Measurements from ENCODE around the gene RNF168.

The RNF168 gene

DNA sequence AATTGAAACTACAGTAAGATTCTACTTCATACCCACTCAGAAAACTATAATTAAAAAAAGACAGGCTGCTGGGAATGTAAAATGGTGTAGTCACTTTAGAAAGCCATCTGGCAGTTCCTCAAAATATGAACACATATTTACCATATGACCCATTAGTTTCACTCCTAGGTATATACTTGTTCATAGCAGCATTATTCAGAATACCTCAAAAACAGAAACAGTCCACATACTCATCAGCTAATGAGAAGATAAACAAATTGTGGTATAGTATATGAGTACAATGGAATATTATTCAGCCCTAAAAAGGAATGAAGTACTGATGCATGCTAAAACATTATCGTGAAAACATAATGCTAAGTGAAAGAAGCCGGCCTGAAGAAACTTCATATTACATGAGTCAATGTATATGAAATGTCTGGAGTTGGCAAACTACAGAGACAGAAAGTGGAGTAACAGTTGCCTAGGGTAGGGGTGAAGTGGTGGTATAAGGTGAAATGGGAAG, 41.0 kb upstream of the RNF168 start:
- H3K4me3 ChIP-seq (ENCODE audit: low read depth, low read length) = no peak overlapping the region
- DNase-seq = no peak
- TF ChIP-seq, protein P1, sequence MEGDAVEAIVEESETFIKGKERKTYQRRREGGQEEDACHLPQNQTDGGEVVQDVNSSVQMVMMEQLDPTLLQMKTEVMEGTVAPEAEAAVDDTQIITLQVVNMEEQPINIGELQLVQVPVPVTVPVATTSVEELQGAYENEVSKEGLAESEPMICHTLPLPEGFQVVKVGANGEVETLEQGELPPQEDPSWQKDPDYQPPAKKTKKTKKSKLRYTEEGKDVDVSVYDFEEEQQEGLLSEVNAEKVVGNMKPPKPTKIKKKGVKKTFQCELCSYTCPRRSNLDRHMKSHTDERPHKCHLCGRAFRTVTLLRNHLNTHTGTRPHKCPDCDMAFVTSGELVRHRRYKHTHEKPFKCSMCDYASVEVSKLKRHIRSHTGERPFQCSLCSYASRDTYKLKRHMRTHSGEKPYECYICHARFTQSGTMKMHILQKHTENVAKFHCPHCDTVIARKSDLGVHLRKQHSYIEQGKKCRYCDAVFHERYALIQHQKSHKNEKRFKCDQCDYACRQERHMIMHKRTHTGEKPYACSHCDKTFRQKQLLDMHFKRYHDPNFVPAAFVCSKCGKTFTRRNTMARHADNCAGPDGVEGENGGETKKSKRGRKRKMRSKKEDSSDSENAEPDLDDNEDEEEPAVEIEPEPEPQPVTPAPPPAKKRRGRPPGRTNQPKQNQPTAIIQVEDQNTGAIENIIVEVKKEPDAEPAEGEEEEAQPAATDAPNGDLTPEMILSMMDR (IDR thresholded peaks at IDR 0.05; ENCODE audit: low read depth, low read length) = no peak
- no peaks in the 10 kb centered on the region for H3K27me3 ChIP-seq (ENCODE audit: insufficient read depth, low read depth, severe bottlenecking)
- peaks cover 2% of the 10 kb centered on the region for H3K9me3 ChIP-seq (ENCODE audit: severe bottlenecking)
- H3K27ac ChIP-seq = no peak overlapping the region
- H3K36me3 ChIP-seq = no peaks in the 10 kb centered on the region

DNA sequence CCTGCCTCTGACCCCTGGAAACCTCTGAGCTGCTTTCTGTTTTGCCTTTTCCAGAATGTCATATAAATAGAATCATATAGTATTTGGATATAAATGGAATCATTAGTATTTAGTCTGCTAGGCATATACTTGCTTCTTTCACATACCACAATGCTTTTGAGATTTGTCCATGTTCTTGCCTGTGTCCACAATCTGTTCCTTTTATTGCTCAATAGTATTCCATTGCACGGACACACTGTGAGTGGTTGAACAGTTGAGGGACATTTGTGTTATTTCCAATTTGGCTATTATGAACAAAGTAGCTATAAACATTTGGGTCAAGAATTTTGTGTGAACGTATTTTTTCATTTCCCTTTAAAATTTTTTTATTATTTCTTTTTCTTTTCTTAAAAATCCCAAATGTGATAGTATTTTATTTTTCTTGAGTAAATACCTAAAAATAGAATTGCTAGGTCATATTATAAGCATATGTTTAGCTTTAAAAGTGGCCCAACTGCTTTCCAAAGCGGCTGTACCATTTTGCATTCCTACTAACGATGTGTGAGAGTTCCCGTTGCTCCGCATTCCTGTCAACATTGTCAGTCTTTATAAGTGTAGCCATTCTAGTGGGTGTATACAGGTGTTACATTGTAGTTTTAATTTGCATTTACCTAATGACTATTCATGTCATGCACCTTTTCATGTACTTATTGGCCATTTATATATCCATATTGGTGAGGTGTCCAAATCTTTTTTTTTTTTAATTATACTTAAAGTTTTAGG, 38.3 kb upstream of the RNF168 start:
- TF ChIP-seq, protein P1 (IDR thresholded peaks at IDR 0.05; ENCODE audit: low read depth, low read length) = no peak

DNA sequence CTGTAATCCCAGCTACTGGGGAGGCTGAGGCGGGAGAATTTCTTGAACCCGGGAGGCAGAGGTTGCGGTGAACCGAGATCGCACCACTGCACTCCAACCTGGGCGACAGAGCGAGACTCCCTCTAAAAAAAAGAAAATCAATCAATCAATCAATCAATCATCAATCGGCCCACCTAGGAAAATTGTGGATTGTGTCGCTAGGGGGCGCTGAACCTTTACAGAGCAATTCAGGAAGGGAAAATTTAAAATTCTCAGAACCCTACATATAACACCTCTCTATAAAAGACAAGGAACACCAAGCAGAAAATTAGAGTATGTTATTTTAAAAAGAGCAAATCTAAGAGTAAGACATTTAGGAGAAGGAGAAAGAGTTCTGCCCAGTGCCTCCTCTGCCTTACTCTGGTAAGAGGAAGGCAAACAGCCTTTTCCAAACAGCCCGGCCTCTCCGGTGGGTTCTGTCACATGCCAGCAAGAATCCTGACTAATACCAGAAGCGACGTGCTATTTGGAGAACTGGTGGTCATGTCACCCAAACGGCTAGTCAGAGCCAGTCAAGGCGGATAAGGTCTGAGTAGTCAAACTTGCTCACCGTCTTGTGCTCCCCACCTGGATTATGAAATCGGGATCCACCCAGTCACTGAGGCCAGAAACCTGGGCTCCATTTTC, 33.9 kb upstream of the RNF168 start:
- DNase-seq = peak; percentile 9
- no peaks in the 10 kb centered on the region for H3K27me3 ChIP-seq (ENCODE audit: insufficient read depth, low read depth, severe bottlenecking)
- no peaks in the 10 kb centered on the region for H3K36me3 ChIP-seq
- no peak overlapping the region for H3K27ac ChIP-seq
- H3K4me3 ChIP-seq (ENCODE audit: low read depth, low read length) = no peak overlapping the region
- TF ChIP-seq, protein P1 (IDR thresholded peaks at IDR 0.05; ENCODE audit: low read depth, low read length) = 0 out of 2 replicates have a peak, but pooled peaks have one; percentile 12
- H3K9me3 ChIP-seq (ENCODE audit: severe bottlenecking) = no peaks in the 10 kb centered on the region

More for the DNA sequence above, 38.3 kb upstream of the RNF168 start:
- Histone ChIP-seq H3K36me3 (no peaks in the 10 kb centered on the region), H3K27ac (no peak overlapping the region), H3K4me3 (ENCODE audit: low read depth, low read length) (no peak overlapping the region), H3K9me3 (ENCODE audit: severe bottlenecking) (no peaks in the 10 kb centered on the region), H3K27me3 (ENCODE audit: insufficient read depth, low read depth, severe bottlenecking) (no peaks in the 10 kb centered on the region)
- DNase-seq = no peak

DNA sequence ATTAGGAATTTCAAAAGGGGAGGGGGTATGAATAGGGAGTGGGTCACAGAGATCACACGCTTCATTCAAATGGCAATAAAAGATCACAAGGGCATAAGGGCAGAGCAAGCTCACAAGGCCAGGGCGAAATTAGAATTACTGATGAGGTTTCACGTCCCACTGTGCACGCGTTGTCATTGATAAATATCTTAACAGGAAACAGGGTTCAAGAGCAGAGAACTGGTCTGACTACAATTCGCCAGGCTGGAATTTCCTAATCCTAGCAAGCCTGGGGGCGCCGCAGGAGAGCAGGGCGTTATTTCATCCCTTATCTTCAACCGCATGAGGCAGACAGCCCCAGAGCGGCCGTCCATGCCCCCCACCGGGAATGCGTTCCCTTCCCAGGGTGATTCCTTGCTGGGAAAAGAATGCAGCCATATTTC, 29.7 kb upstream of the RNF168 start:
- TF ChIP-seq, protein P1 (IDR thresholded peaks at IDR 0.05; ENCODE audit: low read depth, low read length) = no peak
- DNase-seq = no peak
- H3K4me3 ChIP-seq (ENCODE audit: low read depth, low read length) = no peak overlapping the region
- no peaks in the 10 kb centered on the region for H3K27me3 ChIP-seq (ENCODE audit: insufficient read depth, low read depth, severe bottlenecking)
- no peak overlapping the region for H3K27ac ChIP-seq
- no peaks in the 10 kb centered on the region for H3K36me3 ChIP-seq
- H3K9me3 ChIP-seq (ENCODE audit: severe bottlenecking) = no peaks in the 10 kb centered on the region

DNA sequence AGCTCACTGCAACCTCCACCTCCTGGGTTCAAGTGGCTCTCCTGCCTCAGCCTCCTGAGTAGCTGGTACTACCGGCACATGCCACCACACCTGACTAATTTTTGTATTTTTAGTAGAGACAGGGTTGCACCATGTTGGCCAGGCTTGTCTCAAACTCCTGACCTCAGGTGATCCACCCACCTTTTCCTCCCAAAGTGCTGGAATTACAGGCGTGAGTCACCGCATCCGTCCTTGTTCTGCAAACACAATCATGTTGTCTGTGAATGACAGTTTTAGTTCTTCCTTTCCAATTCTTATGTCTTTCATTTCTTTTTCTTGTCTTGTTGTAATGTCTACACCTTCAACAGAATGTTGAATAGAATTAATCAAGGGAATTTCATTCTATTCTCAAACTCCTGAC, 27.9 kb upstream of the RNF168 start:
- H3K36me3 ChIP-seq = no peaks in the 10 kb centered on the region
- TF ChIP-seq, protein P1 (IDR thresholded peaks at IDR 0.05; ENCODE audit: low read depth, low read length) = no peak
- no peak for DNase-seq
- H3K27ac ChIP-seq = no peak overlapping the region
- no peak overlapping the region for H3K4me3 ChIP-seq (ENCODE audit: low read depth, low read length)
- no peaks in the 10 kb centered on the region for H3K27me3 ChIP-seq (ENCODE audit: insufficient read depth, low read depth, severe bottlenecking)
- no peaks in the 10 kb centered on the region for H3K9me3 ChIP-seq (ENCODE audit: severe bottlenecking)

Data from WERI-Rb-1 (cell line).